HG03103 (cell line): ENCODE data around the gene ACAP2.
"Not testable (repeated sequence)": the region's sequence is repeated elsewhere in the genome, so short reads cannot be mapped to it uniquely, and the experiment has no call there.

ENCODE experiments used
- ATAC-seq: cut with Tn5 transposase; IDR thresholded peaks from one replicate; pipeline ENCODE4 v1.9.1; 2021; ENCODE audit warnings: low read depth; ENCODE audit not compliant: unreplicated experiment

The ACAP2 gene, protein sequence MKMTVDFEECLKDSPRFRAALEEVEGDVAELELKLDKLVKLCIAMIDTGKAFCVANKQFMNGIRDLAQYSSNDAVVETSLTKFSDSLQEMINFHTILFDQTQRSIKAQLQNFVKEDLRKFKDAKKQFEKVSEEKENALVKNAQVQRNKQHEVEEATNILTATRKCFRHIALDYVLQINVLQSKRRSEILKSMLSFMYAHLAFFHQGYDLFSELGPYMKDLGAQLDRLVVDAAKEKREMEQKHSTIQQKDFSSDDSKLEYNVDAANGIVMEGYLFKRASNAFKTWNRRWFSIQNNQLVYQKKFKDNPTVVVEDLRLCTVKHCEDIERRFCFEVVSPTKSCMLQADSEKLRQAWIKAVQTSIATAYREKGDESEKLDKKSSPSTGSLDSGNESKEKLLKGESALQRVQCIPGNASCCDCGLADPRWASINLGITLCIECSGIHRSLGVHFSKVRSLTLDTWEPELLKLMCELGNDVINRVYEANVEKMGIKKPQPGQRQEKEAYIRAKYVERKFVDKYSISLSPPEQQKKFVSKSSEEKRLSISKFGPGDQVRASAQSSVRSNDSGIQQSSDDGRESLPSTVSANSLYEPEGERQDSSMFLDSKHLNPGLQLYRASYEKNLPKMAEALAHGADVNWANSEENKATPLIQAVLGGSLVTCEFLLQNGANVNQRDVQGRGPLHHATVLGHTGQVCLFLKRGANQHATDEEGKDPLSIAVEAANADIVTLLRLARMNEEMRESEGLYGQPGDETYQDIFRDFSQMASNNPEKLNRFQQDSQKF

DNA sequence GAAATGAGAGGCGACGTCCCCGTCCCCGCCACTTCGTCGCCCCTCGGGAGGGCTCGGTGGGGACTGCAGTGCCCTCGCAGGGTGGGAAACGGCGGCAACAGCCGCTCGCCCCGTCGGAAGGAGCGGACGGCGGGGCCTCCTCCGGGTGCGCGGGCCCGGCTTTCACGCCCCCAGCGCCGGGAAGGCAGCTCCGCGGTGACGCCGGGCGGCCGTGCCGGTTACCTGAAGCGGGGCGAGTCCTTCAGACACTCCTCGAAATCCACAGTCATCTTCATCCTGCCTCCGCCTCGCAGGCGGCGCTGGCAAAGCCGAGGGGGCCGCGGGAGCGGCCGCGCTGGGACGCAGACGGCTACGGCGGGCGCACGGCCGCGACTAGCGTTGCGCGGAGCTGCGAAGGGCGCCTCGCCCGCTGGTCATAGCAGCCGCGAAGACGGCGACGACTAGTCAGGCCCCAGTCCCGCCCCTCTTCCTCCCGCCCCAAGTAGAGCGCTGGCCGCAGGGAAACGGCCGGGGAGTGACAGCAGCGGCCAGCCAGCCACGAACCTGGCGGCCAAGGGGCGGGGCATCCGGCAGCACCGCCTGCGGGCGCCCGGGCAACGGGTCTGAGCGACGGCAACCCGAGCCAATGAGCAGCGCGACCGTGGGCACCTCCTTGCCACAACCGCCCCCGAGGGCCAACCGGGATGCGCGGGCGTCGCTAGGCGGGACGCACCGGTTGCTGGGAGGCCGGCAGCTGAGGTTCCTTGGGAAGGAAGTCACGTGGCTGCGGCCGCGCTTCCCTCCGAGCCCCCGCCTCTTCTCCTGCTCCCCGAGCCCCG lies at the start of gene ACAP2:
TSS of gene ACAP2 (minus strand) at position 448 of the 818 bp plus-strand sequence. CDS start at position 275, 173 bp downstream.
- ATAC-seq: peak; percentile 86

DNA sequence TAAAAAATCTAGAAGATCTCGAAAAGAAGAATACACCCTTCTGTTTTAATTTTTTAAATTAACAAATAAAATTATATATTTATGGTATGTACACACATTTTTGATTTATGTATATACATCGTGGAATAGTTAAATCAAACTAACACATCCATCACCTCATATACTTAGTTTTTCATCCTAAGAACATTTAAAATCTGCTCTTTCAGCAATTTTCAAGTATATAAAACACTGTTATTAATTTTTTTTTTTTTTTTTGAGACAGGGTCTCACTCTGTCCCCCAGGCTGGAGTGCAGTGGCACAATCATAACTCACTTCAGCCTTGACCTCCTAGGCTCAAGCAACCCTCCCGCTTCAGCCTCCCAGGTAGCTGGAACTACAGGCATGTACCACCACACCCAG lies 32.8 kb upstream of the ACAP2 start:
- no peak for ATAC-seq

DNA sequence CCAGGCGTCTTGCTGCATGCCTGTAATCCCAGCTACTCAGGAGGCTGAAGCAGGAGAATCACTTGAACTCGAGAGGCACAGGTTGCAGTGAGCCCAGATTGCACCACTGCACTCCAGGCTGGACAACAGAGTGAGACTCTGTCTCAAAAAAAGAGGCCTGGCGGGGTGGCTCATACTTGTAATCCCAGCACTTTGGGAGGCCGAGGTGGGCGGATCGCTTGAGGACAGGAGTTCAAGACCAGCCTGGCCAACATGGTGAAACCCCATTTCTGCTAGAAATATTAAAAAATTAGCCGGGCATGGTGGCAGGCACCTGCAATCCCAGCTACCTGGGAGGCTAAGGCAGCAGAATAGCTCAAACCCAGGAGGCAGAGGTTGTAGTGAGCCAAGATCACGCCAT lies 32.3 kb upstream of the ACAP2 start:
- not testable (repeated sequence) for ATAC-seq

DNA sequence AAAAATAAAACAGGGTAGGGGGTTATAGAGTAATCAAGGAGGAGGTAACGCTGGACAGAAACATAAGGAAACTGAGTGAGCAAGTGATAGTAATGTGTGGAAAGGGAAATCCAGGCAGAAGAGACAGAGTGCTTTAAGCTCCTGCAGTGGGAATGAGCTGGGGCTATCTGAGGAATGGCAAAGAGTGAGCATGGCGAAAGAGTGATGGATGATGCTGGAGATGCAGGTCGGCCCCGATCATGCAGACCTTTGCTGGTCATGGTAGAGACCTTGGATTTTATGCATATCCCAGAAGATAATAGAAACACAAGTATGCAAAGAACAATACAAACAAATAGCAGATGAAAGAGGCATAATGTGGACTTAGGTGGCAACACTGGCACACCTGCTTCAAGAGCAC lies 26.0 kb upstream of the ACAP2 start:
- ATAC-seq: no peak

DNA sequence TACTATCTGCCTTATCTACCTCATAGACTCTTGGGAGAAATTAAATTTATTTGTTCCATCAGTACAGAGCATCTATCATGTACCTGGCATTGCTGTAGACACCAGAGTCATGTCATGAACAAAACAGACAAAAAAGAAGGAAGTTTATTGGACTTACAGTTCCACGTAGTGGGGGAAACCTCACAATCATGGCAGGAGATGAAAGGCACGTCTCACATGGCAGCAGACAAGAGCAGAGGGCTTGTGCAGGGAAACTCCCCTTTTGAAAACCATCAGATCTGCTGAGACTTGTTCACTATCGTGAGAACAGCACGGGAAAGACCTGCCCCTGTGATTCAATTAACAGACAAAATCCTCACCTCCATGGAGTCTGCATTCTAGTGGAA lies 25.6 kb upstream of the ACAP2 start:
- no peak for ATAC-seq

DNA sequence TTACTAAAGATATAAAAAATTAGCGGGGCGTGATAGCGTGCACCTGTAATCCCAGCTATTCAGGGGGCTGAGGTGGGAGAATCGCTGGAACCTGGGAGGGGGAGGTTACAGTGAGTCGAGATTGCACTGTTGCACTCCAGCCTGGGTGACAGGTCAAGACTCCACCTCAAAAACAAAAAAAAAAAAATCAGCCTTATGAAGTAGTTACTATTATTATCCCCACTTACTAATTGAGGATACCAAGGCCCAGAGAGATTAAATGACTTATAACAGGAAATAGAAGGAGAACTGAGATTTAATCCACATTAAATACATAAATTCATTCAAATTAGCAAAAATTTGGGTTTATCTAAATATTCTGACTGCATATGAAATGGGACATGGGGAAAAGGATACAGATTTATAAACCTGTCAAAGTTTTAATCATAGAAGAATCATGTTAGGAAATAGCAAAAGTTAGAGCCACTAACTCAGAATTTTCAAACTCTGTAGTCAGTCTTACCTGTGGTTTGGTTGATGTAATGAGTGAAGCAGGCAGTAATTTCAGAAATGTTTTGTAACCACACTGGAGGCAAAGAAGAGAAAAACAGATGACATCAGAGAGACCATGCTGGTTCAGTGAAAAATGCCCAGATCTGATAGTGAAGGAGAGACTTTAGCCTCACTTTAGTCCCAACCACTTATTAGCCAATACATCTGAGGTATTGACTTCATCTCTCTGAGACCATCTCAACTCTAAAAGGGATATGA lies 25.0 kb upstream of the ACAP2 start:
- no peak for ATAC-seq

DNA sequence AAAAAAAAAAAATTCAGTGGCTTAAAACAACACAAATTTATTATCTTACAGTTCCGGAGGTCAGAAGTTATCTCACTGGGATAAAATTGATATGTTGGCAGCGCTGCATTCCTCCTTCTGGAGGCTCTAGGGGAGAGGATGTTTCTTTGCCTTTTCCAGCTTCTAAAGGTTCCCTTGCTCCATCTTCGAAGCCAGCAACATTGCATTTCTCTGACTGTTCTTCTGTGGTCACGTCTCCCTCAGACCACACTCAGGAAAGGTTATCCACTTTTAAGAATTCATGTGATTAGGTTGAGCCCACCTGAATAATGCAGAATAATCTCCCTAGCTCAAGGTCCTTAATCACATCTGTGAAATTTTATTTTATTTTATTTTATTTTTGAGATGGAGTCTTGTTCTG lies 23.4 kb upstream of the ACAP2 start:
- no peak for ATAC-seq

DNA sequence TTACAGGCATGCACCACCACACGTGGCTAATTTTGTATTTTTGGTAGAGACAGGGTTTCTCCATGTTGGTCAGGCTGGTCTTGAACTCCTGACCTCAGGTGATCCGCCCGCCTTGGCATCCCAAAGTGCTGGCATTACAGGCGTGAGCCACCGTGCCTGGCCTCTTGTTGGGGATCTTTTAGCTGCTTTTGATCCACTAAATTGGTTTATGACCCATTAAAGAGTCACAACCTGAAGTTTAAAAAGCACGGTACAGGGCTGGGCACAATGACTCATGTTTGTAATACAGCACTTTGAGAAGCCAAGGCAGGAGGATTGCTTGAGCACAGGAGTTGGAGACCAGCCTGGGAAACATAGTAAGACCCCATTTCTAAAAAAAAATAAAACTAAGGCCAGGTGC lies 20.1 kb upstream of the ACAP2 start:
- ATAC-seq: not testable (repeated sequence)

DNA sequence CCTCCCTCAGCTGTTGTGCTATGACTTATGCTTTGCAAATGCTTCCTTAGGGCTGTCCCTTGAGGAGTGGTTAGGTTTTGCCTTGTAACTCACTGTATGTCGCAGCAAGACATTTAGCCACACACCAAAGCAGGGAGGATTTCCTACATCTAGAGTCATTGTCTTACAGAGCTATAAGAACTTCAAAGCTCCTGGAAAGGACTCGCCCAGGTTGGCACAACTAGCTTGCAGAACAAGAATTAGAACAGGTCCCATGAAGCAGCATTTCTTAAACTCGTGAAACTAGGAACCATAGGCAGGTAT lies 19.4 kb upstream of the ACAP2 start:
- ATAC-seq: no peak

DNA sequence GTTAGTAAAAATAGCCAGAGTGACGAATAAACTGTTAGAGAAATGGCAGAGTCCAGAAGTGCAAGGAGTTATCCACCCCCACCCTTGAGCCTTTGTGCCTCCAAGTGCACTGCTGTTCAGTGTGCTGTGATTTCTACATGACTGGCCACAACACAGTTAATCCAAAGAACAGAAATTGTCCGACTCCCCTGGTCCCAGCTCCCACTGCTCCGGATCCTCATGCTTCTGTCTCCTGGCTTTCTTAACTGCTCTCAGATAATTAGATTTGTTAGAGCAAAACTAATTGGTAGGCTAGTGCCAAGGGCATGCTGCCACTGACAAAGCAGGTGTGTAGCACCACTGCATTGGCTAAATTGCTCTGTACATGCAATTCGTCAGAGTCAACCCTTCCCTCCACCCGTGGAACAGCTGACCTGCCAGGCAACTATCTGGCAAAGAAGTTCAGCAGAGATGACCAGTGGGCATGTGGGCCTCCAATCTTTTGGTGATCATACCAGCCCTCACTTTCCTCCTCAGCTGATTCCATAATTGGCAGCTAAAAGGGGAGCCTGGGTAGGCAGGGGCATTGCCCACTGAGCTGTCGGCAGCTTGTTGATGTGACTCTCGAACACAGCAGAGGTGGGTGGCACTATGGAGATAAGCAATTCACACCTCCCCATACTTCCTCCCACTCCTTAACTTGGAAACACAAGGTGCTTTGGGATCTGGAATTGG lies 18.9 kb upstream of the ACAP2 start:
- ATAC-seq: no peak

DNA sequence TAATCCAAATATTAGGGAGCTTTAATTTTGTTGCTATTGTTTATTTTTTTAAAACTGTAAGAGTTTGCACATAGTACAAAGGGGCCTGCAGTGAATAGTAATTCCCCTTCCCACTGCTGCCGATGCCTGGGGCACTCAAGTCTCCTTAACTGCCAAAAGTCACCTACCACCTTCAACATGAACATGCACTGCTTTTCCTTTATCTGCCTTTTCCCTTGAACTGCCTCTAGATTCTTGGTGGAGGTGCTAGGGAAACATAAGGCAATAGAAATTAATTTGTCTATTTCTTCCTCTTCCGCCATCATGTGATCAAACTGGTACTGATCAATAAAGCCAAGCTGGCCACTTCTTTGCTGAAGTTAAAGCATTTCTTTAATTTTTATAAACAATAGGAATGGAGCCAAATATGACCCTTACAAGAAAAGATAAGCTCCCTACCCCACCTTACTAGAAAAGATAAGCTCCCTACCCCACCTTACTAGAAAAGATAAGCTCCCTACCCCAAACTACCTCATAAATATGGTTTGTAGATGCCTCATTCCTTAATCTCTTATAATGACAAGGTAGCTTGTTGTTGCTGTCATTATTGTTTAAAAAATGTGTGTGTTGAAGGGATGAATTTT lies 17.4 kb upstream of the ACAP2 start:
- ATAC-seq: no peak

DNA sequence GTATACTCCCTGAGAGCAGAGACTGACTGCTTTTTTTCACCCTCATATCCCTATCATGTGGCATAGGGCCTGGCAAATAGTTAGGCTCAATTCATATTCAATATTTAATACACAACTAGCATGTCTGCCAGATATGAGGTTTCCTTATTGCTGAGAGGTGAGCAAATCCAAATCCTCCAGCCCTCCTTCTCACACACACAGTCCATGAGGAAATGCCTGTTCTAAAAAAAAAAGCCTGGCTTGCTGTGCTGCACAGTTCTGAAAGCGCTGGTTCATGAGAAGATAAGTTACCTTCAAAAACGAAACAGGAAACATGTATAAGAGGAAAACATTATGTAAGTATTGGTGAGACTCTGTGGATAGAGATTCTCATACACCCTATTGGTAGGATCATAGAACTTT lies 15.5 kb upstream of the ACAP2 start:
- ATAC-seq: no peak

DNA sequence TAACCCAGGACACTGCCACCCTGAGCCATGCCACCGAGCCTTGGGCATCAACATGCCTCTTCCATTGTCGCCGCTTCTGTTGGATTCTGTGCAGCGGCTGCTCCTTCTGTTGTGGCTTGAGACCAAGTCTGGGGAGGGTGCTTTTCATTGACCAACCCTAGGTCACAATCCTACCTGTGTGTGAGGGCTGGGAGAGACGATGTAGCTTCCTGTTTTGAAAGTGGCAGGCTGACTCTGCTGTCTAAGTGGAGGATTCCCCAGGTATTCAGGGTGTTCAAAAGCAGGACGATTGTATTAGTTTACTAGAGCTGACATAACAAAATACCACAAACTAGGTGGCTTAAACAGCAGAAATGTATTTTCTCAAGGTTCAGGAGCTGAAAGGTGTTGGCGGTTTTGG lies 13.0 kb upstream of the ACAP2 start:
- no peak for ATAC-seq

DNA sequence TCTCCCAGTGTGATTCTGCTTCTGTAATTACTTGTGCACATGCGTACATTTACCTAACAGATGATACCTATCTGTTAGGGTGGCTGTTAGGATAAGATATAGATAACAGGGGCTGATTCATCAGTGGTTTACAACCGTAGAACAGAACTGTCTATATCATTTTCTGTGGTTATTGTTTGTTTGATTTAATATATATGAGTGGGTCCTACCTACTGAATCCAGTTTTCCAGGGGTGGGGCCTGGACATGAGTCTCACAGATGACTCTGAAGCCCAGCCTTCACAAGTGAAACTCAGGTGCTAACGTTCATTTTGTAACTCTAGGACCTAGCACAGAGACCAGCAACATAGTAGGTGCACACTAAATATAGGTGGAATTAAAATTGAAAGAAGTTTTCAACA lies 10.4 kb upstream of the ACAP2 start:
- ATAC-seq: no peak

DNA sequence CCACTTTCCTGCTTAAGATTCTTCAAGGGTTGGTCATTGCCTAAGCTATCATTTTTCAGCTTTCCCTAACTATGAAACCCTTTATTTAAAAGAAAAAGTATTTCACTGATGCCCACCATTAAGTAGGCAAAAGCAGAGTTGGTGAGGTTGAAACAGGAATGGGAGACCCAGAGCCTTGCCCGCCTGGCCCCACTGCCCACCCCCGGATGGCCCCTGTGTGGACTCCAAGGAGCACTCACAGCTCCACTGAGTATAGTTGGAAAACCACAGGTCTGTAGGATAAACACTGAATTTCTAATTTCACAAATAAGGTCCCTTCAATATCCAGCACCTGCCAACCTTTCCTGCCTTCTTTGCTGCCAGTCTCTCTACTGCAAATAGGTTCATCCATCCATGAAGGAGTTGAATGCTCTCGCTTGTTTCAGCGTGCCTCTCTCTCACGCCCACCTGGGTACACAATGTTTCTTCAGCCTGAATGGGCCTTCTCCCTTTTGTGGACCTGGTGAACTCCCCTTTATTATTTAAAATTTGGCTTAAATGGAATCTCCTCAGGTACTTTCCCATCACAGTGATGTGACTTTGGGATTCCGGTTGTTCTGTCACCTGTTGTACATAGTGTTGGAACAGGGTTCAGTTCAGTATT lies 8.7 kb upstream of the ACAP2 start:
- no peak for ATAC-seq

DNA sequence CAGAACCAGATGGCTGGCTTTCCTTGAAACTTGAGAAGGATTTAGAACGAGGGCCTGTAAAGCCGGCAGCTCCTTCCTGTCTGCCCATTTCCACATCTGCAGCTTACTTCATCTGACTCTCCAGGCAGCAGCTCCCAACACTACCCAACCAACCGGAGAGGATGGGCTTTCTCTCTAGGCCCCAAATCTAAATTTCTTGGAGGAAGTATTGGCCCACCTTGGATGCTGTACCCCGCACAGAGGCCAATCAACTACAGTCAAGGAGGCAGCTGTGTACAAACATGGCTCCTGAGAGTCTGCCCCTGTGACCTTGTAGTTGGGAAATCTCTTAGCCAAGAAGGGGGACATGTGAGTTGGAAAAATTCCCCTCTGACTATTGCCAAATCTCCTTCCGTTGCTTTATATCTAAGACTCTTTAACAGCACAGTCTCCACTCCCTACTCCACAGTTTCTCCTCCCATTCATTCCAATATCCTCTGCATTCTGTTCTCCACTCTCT lies 8.0 kb upstream of the ACAP2 start:
- no peak for ATAC-seq

DNA sequence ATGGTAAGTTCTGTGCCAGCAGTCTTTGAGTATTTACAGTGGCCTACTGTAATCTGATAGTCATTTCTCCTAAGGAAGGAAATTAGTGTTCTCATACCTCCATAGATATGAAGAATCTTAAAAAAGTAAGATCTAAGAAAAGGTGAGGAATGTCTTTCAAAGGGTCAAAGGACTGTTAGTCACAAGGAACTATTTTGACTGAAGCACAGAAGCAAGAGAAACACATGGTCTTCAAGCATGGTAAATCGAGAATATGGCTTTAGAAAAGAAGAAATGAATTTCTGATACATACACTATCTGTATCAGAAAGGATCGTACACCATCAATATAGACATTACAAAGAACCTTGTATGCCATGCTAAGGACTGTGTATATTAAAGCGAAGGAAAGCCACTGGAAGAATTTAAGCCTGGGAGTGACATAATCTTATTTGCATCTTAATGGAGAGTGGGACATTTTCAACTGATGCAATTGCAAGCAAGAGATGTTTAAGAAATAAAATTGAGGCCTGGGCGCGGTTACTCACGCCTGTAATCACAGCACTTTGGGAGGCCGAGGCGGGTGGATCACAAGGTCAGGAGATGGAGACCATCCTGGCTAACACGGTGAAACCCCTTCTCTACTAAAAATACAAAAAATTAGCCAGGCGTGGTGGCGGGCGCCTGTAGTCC lies 5.5 kb upstream of the ACAP2 start:
- no peak for ATAC-seq

DNA sequence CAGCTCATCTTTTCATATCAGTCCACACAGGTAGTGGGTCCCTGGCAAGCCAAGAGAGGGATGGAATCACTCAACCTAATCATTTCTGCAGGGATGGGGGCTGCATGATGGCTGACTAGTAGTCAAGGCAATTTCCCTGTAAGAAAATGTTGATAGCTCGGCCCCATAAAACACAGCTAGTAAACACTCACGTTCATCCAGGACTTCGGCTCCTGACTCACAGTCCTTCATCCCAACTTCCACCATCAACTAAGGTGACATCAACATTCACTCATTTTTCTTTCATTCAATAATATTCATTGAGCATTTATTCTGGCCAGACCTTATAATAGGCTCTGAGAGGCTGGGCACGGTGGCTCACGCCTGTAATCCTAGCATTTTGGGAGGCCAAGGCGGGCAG lies 4.4 kb upstream of the ACAP2 start:
- ATAC-seq: no peak
